AG09319 (cell line): Measurements from ENCODE around the gene OSR1.

ENCODE experiments used
- DNase-seq: peaks from one replicate; pipeline ENCODE4 v3.0.0-alpha.2; 2010; ENCODE audit warnings: low read depth; ENCODE audit errors: extremely low read depth
- CTCF ChIP-seq: IDR thresholded peaks from 2 replicates; pipeline ENCODE4 v1.5.1; 2011; ENCODE audit warnings: low read depth, mild to moderate bottlenecking, inconsistent platforms, low read length, moderate library complexity

OSR1 gene

GRCh38 chr2:19352946-19353720 lies 5.3 kb downstream of the OSR1 start:
- peak; percentile 3 for TF ChIP-seq CTCF
- DNase-seq, result no peak

- no peak for DNase-seq
- TF ChIP-seq CTCF, result no peak
Measured at GRCh38 chr2:19351899-19352697, 6.3 kb downstream of the OSR1 start.

- DNase-seq, result no peak
- no peak for TF ChIP-seq CTCF
Measured at GRCh38 chr2:19351499-19351898, 6.9 kb downstream of the OSR1 start.

GRCh38 chr2:19350678-19351401 lies 7.6 kb downstream of the OSR1 start:
- no peak for TF ChIP-seq CTCF
- DNase-seq, result no peak

GRCh38 chr2:19349911-19350677 lies 8.3 kb downstream of the OSR1 start:
- no peak for DNase-seq
- peak; percentile 79 for TF ChIP-seq CTCF

GRCh38 chr2:19348692-19349091 lies 9.7 kb downstream of the OSR1 start:
- DNase-seq, result no peak
- no peak for TF ChIP-seq CTCF
